HEK293 (cell line): Measurements from ENCODE around the gene ZNF705A.
"Not testable (repeated sequence)": the region's sequence is repeated elsewhere in the genome, so short reads cannot be mapped to it uniquely, and the experiment has no call there.

Experiments
- REST ChIP-seq: fragments of 450-650 bp; formaldehyde crosslinking; IDR thresholded peaks from 2 replicates; pipeline ENCODE4 v1.5.1; 2016; ENCODE audit warnings: missing biosample characterization, missing genetic modification characterization
- WT1 ChIP-seq: fragments of 450-650 bp; formaldehyde crosslinking; IDR thresholded peaks from 2 replicates; pipeline ENCODE4 v1.5.1; 2016; ENCODE audit warnings: missing biosample characterization, missing genetic modification characterization
- YY1 ChIP-seq: fragments of 450-650 bp; formaldehyde crosslinking; IDR thresholded peaks from 2 replicates; pipeline ENCODE4 v1.5.1; 2018; ENCODE audit warnings: missing biosample characterization, missing genetic modification characterization
- ZNF10 ChIP-seq: fragments of 450-650 bp; formaldehyde crosslinking; IDR thresholded peaks from 2 replicates; pipeline ENCODE4 v1.5.1; 2017; ENCODE audit warnings: missing biosample characterization, missing genetic modification characterization
- ZNF121 ChIP-seq: fragments of 450-650 bp; formaldehyde crosslinking; IDR thresholded peaks from 2 replicates; pipeline ENCODE4 v1.5.1; 2016; ENCODE audit warnings: missing biosample characterization, missing genetic modification characterization
- ZNF175 ChIP-seq: fragments of 450-650 bp; formaldehyde crosslinking; IDR thresholded peaks from 2 replicates; pipeline ENCODE4 v1.5.1; 2016; ENCODE audit warnings: missing biosample characterization, missing genetic modification characterization
- ZNF248 ChIP-seq: fragments of 450-650 bp; formaldehyde crosslinking; IDR thresholded peaks from 2 replicates; pipeline ENCODE4 v1.5.1; 2017; ENCODE audit warnings: missing biosample characterization, missing genetic modification characterization
- ZNF274 ChIP-seq, 2 experiments: fragments of 200-500 bp in 1 of 2; fragments of 450-650 bp in 1 of 2; sonication (Bioruptor generic) in 1 of 2; formaldehyde crosslinking in 1 of 2; IDR thresholded peaks; 2 replicates each; pipeline versions ENCODE4 v1.5.1 to v1.6.1; 2014 to 2016; ENCODE audit warnings: borderline replicate concordance in 1 of 2, inconsistent platforms in 1 of 2, low read length in 1 of 2, missing biosample characterization in 1 of 2, missing genetic modification characterization in 1 of 2
- ZNF324 ChIP-seq: fragments of 450-650 bp; formaldehyde crosslinking; IDR thresholded peaks from 2 replicates; pipeline ENCODE4 v1.5.1; 2016; ENCODE audit warnings: missing biosample characterization, missing genetic modification characterization
- ZNF596 ChIP-seq: fragments of 450-650 bp; IDR thresholded peaks from 2 replicates; pipeline ENCODE4 v1.5.0; 2018; ENCODE audit warnings: missing biosample characterization, mild to moderate bottlenecking, missing genetic modification characterization, moderate library complexity
- ZNF600 ChIP-seq: fragments of 450-650 bp; formaldehyde crosslinking; IDR thresholded peaks from 2 replicates; pipeline ENCODE4 v1.5.1; 2016; ENCODE audit warnings: missing biosample characterization, missing genetic modification characterization
- ZSCAN30 ChIP-seq: fragments of 450-650 bp; IDR thresholded peaks from 2 replicates; pipeline ENCODE4 v1.5.1; 2018; ENCODE audit warnings: missing biosample characterization, mild to moderate bottlenecking, missing genetic modification characterization, moderate library complexity
- TF ChIP-seq, protein P1 (sequence below): fragments of 450-650 bp; formaldehyde crosslinking; IDR thresholded peaks from 2 replicates; pipeline ENCODE4 v1.5.1; 2016; ENCODE audit warnings: missing biosample characterization, missing genetic modification characterization

DNA sequence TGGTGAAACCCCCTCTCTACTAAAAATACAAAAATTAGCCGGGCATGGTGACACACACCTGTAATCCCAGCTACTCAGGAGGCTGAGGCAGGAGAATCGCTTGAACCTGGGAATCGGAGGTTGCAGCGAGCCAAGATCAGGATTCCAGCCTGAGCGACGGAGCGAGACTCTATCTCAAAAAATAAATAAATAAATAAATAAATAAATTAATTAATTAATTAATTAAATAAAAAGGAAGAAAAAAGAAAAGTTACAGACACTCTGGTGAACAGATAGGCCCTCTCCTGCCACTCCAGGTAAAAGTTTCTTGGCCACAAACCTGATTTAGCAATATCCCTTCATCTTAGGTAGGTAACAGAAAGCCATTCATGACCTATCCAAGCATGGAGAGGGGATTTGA lies 26.1 kb downstream of the ZNF705A start:
- not testable (repeated sequence) for TF ChIP-seq ZNF596; WT1 (tag by site-specific recombination); ZSCAN30; ZNF10; ZNF600 (tag by site-specific recombination); ZNF274 (IDR thresholded peaks at IDR 0.05; ENCODE audit: low read length); ZNF274 (tag by site-specific recombination; IDR thresholded peaks at IDR 0.05; ENCODE audit: borderline replicate concordance); YY1; ZNF248; REST (tag by site-specific recombination); ZNF121 (tag by site-specific recombination); ZNF324 (tag by site-specific recombination); ZNF175 (tag by site-specific recombination)
- TF ChIP-seq, protein P1, sequence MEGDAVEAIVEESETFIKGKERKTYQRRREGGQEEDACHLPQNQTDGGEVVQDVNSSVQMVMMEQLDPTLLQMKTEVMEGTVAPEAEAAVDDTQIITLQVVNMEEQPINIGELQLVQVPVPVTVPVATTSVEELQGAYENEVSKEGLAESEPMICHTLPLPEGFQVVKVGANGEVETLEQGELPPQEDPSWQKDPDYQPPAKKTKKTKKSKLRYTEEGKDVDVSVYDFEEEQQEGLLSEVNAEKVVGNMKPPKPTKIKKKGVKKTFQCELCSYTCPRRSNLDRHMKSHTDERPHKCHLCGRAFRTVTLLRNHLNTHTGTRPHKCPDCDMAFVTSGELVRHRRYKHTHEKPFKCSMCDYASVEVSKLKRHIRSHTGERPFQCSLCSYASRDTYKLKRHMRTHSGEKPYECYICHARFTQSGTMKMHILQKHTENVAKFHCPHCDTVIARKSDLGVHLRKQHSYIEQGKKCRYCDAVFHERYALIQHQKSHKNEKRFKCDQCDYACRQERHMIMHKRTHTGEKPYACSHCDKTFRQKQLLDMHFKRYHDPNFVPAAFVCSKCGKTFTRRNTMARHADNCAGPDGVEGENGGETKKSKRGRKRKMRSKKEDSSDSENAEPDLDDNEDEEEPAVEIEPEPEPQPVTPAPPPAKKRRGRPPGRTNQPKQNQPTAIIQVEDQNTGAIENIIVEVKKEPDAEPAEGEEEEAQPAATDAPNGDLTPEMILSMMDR (tag by site-specific recombination): not testable (repeated sequence)
